ENCODE measurements around the gene SLC18A3.

Gene SLC18A3

DNA sequence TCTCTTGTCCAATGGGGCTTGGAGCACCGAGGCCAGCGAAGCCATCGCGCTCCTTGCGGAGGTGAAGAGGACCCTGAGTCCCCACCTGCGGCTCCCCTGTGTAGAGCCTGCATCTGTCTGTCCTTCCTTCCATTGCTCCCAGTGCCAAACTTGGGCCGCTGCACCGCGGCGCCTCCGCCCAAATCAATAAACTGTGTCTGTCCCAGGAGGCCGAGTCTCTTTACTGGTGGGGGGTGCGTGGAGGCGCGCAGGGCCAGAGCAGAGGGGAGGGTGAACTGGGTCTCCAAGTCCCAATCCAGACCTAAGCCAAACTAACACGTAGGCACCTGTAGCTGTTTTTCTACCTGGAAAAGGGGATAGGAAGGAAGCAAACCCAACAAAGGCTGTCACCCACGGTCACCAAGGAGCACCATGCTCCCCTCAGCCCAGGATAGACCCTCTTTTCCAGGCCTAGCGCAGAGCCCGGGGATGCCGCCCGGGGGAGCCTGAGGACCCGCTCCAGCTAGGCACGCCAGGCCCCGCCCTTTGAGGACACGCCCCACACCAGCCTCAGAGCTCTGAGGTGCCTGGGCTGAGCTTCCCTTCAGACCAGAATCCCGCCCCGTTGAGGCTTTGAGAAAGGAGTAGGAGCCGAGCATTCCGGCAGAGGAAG lies 2.5 kb downstream of the SLC18A3 start:
- no peak for DNase-seq

DNA sequence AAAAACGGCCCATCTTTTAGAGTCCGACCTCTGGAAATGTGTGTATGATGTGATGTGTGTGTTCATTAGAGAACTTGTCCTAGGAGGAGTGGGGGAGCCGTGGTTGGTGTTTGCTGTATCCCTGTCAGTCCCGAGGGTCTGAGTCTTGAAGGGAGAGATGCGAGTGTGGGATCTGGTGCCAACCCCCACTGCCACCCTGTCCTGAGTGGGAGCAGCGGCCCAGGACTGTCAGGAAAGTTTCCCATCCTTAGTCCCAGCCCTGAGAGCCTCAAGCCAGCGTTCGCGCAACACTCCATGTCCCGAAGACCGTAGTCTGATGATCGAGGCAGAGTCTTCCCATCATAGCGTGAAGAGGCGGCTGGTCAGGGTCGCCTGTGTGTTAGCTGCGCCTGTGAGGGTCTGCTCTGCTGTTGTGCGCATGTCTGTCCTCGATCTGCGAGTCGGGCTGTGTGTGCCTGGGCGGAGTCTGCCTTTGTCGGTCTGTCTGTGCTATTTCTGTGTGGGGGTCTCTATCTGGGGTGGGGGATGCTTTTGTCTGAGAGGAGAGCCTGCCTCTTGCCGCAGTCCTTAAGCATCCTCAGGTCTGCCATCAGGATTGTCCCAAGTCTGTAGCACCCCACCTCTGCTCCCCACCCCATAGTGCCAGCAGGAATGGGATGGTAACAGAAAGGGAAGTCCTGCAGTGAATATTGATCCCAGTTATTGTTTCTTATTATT lies 3.2 kb downstream of the SLC18A3 start:
- no peak for DNase-seq

DNA sequence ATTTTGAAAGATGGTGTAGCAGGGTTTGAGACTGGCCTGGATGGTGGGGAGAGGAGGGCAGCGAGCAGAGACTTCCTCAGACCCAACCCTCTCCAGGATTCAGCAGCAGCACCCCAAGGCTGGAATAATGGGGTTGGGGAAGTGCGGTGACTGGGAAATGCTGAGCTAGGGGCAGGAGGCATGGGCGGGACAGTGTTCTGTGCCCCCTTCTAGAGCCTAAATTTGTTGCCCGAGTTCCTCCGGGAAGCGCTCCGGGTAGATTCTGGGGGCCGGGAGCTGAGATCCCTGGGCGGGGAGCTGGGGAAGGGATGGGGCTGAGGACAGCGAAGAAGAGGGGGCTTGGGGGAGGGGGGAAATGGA lies 3.8 kb downstream of the SLC18A3 start, which contains the start of gene CHAT:
Gene CHAT, plus strand, starts transcription at position 156 of the 360 bp plus-strand sequence. Its CDS starts 153 bp downstream, at position 309.
- no peak for DNase-seq

DNA sequence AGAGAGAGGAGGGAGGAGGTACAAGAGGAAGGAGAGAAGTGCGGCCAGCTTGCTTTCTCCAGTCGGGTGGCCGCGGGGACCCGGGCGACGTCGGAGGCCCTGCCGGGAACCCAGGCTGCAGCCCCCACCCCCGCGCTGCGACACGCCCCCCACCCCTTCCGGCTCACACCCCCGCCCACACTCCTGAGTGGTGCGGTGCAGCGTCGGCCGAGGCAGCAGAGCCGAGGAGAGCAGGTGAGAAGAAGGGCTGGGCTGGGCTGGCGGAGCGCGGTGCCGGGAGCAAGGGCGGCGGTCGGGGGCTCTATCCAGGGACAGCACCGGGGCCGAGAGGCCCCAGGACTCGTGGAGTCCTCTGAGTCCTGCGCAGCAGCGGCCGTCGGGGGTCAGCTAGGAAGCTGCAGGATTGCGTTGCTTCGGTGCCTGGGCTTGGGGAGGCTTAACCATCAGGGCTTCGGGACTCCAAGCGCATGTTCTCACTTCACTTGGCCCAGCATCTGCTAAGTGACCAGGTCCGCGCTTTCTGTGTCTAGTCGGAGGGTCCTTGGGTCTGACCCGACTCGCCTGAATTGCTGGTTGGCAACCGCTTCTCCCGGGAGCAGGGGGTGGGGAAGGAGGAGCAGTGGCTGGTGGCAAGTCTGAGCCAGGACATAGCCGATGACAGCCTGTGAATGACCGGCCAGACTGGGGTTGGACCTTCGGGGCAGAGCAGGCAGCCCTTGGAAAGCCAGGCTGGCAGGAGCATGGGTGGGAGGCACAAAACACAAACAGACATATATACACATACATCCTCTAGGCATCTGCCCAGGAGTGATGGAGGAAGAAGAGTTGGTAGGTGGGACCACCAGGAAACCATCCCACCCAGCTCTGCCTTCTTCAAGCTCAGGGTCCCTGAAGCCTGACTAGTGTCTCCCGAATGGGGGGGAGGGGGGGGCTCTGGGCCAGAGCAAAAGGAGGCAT lies 4.4 kb downstream of the SLC18A3 start:
- no peak for DNase-seq

DNA sequence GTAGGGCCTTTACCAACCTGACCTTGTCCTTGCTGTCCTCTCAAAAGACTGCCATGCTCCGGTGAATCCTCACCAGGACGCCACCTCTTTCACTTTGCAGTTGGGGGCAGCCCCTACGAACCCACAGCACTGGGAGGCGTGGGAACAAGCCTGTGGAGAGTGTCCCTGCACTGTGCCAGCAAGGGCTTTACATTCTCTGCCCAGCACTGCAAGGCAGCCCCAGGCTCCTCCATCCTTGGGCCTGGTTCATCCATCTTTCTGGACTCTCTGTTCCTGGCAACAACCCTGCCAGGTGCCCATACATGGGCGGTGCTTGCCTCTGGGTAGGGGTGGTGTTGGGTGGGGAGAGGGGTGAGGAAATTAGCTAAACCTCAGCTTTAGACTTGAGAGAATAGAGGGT lies 5.1 kb downstream of the SLC18A3 start:
- DNase-seq = no peak

DNA sequence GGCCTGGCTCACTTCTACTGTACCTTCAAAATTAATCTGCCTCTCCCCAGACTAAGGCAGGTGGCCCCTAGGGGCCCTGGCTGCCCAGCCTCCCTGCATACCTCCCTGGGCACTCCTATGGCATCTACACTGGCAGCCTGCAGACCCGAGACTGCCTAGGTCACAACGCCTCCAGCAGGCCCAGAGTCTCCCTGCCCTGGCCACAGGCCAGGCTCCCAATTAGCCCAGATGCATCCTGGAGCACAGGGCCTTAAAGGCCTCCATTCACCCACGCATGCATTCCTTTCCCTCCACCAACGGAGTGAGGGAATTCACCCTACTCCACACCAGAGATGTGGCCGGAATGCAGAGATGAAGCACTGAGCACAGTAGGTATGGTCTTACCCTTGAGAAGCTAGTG lies 5.6 kb downstream of the SLC18A3 start:
- no peak for DNase-seq

DNA sequence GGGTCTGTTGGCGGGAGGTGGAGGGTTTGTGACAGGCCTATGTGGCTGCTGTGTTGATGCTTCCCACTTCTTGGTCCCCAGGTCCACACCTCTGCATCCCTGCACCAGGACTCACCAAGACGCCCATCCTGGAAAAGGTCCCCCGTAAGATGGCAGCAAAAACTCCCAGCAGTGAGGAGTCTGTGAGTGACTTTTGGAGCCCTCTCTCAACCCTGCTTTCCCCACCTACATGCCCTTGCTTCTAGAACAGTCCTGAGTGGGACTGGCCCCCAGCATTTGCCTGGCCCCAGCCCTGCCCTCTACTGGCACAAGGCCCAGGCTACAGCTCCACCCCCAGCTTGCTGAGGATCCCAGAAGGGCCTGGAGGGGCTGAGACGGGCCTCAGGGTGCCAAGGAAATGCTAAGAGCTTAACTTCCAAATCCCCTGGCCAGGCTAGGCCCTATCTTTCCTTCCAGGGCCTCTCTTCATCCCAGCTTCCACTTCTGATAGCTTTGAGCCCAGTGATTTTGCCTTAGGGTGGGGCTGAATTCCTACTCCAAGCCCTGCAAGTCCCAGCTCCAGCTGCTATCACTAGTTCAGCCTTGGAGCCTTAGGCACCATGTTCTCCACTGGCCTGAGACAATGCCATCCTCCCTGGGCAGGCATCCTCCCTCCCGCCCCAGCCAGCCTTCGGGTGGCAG lies 6.5 kb downstream of the SLC18A3 start:
- no peak for DNase-seq

DNA sequence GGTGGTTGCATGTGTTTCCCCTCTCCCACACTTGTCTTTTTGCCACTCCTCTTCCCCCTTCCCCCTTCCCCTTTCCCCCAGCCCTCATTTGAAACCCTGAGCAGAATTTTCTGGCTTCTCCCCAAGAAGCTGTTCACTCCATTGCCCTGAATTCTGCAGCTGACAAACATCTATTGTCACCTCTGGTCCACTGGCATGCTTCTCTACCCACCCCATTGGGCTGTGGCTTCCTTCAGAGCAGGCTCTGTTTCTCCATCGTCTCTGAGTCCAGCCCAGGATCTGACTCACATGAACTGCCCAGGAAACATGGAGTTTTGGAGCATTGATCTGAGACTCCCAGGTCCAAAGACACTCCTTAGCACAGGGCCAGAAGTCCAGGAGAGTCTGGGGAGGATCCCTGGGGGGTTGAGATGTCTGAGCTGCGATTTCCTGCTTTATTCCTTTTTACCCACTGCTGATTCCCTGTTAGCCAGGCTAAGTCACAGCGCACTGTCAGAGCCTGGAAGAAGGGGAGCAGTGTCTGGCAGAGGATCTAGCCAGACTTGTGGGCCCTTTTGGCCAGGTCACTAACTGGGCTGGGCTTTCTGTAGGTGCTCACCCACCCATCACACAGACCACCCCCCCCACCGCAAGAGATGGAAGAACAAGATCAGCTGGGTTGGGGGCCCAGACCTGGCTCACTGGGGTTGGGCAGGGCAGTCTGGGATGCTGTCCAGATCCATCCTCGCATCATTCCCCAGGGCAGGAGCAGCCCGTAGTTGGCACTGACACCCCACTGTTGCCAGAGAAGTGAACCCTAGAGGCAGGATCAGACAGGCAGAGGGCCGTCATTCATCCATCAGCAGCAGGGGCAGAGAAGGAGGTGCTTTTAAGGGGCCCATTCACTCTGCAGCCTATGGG lies 7.3 kb downstream of the SLC18A3 start:
- no peak for DNase-seq

DNA sequence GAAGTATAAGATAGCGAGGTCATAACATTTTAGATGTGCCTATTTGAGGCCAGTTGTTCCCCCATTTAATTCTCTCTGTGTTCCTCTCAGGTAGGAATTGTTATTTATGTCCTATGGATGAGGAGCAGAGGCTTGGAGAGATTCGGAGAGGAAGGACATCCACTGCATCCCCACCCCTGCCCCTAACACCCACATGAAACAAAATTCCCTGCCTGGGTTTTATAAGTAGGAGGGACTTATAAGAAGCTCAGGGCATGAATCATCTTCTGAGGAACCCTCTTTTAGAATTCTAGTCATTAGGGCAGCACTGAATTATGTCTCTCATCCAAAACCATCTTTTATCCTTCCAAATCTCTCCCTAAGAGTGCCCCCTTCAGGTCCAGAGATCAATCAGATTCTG lies 8.7 kb downstream of the SLC18A3 start:
- DNase-seq = no peak

DNA sequence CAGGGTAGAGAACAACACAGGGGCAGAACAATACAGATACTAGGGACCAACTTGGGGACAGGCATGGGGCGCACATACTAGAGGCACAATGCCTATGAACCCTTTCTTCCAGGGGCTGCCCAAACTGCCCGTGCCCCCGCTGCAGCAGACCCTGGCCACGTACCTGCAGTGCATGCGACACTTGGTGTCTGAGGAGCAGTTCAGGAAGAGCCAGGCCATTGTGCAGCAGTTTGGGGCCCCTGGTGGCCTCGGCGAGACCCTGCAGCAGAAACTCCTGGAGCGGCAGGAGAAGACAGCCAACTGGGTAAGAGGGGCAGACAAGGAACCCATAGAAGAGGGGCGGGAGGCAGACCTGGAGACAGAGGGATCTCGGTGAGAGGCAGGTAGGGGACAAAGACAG lies 9.5 kb downstream of the SLC18A3 start:
- peak; percentile 10 for DNase-seq

DNA sequence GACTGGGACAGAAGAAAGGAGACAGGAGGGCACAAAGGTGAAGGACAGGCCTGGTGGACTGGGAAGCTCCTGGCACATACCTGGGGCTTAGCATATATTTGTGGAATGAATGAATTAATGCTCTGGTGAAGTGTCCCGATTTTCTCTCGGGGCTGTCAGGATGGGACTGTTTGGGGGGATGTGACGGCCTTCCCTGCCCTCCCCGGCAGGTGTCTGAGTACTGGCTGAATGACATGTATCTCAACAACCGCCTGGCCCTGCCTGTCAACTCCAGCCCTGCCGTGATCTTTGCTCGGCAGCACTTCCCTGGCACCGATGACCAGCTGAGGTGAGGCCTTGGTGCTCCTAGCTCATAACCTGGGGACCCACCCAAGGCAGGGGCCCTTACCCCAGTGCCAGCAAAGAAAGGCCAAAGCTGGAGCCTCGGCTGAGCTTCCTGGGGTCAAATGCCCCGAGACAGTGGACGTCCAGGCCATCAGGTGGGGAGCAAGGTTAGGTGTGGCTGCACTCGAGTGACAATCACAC lies 10.2 kb downstream of the SLC18A3 start:
- DNase-seq = no peak

DNA sequence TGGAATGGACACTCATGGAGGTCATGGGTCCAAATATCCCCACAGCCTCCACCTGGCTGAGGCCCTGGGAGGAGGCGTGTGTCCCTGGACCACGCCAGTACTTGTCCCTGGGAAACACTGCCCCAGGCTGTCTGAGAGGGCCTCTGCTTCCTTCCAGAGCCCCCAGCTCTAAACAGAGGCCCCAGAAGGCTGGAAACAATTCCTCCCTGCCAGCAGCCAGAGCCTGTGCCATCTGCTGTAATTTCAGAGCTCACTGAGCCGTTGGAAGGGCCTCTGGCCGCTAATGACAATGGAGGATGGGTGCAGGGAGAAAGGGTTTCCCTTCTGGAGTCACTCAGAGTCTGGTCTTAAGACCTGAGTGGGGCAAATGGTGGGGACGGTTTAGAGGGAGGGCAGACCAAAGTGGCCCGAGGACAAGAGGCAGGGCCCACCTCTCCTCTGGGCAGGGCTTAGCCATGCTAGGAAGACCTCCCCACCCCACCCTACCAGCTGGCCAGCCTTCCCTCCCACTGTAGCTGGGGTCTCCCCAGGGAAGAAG lies 10.8 kb downstream of the SLC18A3 start:
- DNase-seq = peak; percentile 84

DNA sequence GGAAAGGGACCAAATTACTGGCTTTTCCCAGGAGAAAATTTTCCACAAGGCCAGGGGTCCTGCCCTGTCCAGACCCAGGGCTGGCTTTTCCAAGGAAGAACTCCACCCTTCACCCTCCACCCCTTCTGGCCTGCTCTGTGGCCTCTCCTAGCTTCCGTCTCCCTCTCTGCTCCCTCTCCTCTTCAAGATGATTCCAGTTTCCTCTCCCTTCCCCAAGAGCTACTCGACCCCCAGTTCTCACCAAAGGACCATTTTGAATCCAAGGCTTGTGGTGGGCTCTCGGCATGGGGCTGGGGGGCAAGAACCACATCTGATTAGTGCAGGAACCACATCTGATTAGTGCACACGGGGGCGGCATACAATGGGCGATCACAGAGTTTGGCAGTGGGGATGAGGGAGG lies 11.5 kb downstream of the SLC18A3 start:
- no peak for DNase-seq

DNA sequence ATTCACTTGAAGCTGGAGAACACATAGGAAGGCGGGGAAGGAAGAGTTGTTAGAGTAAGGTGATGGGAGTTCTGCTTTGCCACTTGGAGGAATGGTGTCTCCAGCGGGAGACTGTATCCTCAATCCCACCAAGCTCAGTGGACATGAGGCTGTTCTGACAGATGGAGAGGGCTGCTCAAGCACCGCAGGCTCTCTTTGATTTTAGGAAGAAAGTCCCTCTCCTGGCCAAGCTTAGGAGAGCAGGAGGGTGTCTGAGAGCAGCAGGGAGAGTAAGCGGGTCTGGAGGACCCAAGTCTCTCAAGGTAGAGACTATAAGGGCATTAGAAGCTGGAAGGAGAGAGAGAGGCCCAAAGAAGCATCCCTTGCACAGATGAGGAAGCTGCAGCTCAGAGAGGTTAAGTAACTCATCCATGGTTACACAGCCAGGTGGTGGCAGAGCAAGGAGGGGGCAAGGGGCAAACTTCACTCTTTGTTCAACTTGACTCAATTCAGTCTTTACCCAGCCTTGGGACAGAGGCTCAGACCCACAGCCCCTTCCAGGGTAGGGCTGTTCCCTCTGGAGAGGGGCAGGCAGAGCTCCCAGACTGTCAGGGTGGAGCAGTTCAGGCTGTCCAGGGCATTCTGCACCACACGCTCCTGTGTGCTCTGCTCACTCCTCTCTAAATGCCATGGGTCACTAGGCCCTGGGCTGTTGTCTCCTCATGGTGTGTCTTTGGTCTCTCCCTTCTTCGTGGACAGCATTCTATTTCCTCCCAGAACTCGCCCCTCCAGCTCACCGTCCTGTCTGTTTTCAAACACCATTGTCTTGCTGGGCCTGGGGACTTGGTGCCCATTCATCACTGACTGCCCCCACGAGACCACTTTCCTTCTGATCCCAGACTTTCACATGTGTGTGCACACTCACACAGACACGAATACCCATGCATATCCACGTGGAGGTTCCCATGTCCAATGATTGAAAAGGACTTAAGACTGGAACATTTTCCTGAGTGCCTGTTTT lies 12.6 kb downstream of the SLC18A3 start:
- no peak for DNase-seq

DNA sequence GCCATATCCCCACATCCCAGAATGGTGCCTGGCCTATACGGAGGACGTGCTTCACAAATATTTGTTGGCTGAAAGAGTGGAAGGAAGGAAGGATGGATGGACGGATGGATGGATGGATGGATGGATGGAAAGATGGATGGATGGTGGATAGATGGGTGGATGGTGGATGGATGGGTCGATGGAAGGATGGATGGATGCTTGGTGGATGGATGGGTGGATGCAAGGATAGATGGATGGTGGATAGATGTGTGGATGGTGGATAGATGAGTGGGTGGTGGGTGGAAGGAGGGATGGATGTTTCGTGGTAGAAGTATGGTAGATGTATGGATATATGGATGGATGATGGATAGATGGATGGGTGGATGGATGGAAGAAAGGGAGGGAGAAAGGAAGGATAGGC lies 14.5 kb downstream of the SLC18A3 start:
- DNase-seq = no peak

DNA sequence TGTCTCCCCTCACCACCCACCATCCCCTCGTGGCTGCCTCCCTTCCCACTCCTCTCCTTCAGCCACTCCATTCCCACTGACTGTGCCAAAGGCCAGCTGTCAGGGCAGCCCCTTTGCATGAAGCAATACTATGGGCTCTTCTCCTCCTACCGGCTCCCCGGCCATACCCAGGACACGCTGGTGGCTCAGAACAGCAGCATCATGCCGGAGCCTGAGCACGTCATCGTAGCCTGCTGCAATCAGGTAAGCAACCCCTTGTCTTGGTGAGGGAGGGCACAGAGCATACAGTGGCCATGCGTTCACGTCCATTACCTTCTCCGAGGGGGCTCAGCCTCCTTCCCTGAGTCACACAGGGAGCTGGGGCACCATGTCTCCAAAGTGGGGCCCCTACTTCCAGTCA lies 15.3 kb downstream of the SLC18A3 start:
- no peak for DNase-seq

DNA sequence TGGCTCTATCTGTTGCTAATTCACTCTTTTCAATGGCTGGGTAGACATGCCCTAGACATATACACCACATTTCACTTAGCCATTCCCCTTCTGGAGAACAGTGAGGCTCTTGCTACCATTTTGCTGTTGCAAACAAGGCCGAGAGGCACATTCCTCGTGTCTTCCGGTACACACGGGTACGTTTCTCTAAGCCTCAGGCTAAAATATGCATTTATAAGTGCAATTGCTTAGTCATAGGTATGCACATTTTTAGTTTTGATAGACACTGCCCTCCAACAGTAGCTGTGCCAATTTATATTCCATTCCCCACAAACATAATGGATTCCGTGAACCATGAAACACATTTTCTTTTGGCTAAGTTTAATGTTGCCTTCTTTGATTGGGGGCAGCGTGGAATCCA lies 16.9 kb downstream of the SLC18A3 start:
- DNase-seq = no peak

DNA sequence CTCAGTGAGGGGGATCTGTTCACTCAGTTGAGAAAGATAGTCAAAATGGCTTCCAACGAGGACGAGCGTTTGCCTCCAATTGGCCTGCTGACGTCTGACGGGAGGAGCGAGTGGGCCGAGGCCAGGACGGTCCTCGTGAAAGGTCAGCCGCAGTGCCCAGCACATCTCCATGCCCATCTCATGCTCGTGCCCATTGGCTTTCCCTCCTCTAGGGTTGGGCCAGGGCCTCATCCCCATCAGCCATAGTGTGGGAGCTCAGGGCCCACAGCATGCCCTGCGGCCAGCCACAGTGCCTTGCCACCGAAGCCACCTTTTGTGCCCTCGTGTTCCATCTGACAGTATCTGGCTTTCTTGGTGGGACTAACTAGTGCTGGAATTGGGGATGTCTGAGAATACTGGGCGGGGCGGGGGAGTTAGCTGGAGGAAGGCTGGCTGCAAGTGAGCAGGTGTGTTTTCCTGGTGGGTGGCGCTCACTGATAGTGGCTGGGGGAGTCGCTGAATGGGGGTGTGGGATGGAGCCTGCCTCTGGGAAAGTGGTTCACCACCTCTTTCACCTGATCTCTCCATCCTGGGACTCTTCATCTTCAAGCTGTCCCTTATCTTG lies 17.6 kb downstream of the SLC18A3 start:
- no peak for DNase-seq

DNA sequence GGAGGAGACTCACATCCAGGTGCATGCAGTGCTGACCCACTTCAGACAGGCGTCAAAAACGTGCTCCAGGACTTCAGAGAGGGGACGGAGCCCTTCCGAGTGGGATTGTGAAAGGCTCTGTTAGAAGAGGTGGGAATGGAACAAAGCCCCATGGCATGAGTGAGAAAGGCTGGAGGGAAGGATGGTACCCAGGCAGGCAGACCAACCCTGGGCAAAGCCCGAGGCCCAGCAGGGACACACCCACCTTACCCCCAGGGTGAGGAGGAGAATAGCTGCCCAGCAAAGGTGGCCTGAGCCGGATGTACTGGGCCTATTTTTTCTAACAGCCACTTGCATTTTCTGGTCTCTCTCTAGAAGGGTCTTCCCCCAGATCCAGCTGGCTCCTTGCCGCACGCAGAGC lies 18.5 kb downstream of the SLC18A3 start:
- no peak for DNase-seq

DNA sequence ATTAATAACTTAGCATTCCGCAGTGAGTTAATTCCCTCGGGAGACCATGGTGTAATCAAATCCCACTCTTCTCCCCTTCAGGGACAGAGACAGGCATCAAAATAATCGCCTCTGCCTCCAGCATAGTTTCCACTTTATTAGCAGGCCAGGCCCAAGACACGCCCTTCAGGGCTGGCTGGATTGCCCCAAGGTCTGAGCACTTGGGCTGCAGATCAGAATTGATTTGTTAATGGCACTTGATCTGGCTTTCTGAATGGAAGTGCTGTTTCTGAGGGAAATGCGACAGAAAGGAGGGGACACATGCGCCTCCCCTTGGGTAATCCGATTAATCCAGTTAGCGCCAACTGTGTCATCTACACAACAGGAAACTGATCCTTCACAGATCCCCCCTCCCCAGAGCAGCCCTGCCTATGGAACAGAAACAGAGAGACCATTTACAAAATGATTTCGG lies 19.3 kb downstream of the SLC18A3 start:
- DNase-seq = peak; percentile 12

Measured in NCI-H2171 treated with DMSO at 0.1 percent for 48 hours (cell line).